Mammary epithelial cell (primary cell): ENCODE data around the gene PPARG.

ENCODE experiments used
- EZH2 ChIP-seq: IDR thresholded peaks from 2 replicates; pipeline ENCODE4 v1.6.1; 2012; ENCODE audit warnings: low read length, inconsistent platforms, borderline replicate concordance
- TF ChIP-seq, protein P1 (sequence below), 2 donors: IDR thresholded peaks in 1 of 2; conservative IDR thresholded peaks in 1 of 2; 2 replicates each; pipeline ENCODE4 v1.5.1; 2011 to 2012; ENCODE audit warnings: inconsistent platforms in 2 of 2, low read length in 2 of 2, mild to moderate bottlenecking in 2 of 2, control low read depth in 1 of 2, low read depth in 1 of 2; ENCODE audit not compliant: insufficient read depth in 1 of 2; ENCODE audit errors: extremely low read depth in 1 of 2

DNA sequence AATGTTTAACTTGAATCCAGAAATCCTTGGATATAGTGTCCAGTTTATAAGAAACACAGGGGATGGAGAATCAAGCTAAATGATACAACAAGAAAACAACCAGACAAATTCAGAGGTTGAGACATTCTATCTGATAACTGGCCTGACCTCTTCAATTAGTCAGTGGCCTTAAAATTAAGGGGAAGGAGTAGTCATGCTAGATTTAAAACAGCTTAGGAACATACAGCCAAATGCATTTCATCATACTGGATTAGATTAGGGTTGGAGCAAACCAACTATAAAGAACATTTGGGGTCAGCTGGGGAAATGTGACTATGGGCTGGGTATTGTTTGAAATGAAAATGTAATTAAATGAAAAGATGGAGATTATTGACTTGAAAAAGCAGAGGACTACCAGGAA is 53.3 kb downstream of the PPARG start:
- TF ChIP-seq, protein P1, sequence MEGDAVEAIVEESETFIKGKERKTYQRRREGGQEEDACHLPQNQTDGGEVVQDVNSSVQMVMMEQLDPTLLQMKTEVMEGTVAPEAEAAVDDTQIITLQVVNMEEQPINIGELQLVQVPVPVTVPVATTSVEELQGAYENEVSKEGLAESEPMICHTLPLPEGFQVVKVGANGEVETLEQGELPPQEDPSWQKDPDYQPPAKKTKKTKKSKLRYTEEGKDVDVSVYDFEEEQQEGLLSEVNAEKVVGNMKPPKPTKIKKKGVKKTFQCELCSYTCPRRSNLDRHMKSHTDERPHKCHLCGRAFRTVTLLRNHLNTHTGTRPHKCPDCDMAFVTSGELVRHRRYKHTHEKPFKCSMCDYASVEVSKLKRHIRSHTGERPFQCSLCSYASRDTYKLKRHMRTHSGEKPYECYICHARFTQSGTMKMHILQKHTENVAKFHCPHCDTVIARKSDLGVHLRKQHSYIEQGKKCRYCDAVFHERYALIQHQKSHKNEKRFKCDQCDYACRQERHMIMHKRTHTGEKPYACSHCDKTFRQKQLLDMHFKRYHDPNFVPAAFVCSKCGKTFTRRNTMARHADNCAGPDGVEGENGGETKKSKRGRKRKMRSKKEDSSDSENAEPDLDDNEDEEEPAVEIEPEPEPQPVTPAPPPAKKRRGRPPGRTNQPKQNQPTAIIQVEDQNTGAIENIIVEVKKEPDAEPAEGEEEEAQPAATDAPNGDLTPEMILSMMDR (conservative IDR thresholded peaks at IDR 0.05 in 1 of 2, IDR thresholded peaks at IDR 0.05 in 1 of 2; ENCODE audit: extremely low read depth in 1 of 2, insufficient read depth in 1 of 2, low read depth in 1 of 2, low read length in 2 of 2): no peak
- no peak for TF ChIP-seq EZH2
